ENCODE measurements around the gene CEP152. TPM values are rescaled to one million over a fixed set of nuclear protein-coding genes. Genes with fewer than 3 reads are reported as not detected.
A peak's percentile ranks its signal among the peaks of the same experiment; 100 is the strongest.
"Not testable (repeated sequence)": the region's sequence is repeated elsewhere in the genome, so short reads cannot be mapped to it uniquely, and the experiment has no call there.

The CEP152 gene
- total RNA-seq, 1 experiment from 2014 or later = 11.1 TPM

DNA sequence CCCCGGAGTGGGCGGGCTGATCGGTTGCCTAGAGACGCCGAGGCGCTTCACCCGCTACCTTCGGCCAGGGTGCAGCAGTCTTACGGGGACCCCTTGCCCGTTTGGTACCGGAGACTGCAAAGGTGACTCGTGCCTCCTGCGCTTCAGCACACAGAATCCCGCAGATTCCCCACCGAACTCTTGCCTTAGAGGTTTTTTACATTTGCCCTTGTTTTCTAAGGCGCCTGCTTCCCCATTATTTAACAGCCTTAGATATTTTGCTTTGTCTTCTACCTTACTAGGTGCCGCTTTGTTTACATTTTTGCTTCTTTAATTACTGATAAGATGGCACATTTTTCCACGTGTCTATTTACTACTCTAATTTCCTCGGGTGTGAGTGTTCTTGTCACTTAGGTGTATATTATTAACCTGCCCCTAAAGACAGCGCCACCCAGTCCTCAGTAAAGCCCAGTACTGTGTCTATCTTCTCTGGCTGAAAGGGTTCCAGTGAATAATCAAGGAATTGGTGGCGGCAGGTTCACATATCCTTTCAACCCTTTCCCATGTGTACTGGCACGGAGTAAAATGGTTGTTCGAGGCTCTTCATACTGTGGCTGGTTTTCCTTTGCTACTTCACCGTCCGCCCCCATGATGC, 573 bp upstream of the CEP152 start:
- DNase-seq (ENCODE audit: low spot score) = no peak

GRCh38 chr15:48806151-48806550, 4.7 kb downstream of the CEP152 start:
- no peak for DNase-seq (ENCODE audit: low spot score)

DNA sequence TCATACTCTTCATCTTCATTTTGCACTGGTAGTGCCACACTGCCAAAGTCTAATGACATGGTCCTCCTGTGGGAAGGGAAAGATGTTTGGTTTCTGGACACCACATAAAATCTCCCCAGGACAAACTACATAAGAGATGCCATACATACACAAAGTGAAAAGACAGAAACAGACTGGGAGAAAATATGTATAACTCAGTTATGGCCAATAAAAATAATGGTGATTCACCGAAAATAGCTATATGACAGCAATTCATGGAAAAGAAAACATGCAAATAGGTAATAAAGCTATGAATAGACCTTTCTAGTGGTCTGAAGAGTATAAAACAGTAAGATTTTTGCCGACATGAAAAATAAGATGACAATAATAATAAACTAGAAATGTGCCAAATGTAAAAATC, 5.3 kb downstream of the CEP152 start:
- DNase-seq (ENCODE audit: low spot score) = no peak

DNA sequence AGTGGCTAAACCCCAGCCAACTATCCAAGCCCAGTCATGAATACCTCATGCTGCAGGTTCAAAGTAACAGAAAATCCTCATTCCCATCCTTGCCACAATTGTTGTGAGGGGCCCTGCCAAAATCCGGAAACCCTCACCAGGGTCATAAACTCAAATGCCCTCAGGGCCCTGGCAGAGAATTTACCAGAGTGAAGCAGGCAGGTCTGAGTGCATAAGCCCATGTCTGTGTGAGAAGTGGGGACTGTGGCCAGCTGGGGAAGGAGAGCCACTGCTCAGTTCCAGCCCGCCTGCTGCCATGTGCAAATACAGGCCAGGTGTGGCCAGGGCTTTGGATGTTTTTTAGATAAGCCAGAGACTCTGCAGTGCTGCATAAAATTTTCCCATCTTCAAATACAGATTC, 7.0 kb downstream of the CEP152 start:
- no peak for DNase-seq (ENCODE audit: low spot score)

DNA sequence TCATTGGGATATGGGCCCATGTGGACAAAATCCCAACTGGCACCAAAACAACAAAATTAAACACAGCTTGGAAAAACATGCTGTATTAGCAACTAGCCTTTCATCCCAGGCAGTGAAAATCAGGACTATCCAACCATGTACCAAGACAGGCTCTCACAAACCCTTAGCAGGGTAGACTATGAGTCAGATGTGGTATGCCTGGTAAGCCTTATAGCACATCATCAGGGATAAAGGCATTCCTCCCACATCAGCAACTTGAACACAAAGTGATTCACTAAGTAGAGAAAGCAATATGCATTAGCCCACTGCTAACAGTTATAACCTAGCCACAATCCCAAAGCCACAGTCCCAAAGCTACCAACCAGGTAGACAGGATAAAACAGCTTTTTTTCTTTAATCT, 8.0 kb downstream of the CEP152 start:
- DNase-seq (ENCODE audit: low spot score) = no peak

- DNase-seq (ENCODE audit: low spot score) = no peak
Measured at GRCh38 chr15:48802257-48802656, 8.6 kb downstream of the CEP152 start.

GRCh38 chr15:48800811-48801455, 9.9 kb downstream of the CEP152 start:
- DNase-seq (ENCODE audit: low spot score) = peak; percentile 59

GRCh38 chr15:48800245-48800644, 10.6 kb downstream of the CEP152 start:
- no peak for DNase-seq (ENCODE audit: low spot score)

- DNase-seq (ENCODE audit: low spot score) = no peak
Measured at GRCh38 chr15:48798319-48798718, 12.6 kb downstream of the CEP152 start.

- DNase-seq (ENCODE audit: low spot score) = no peak
Measured at GRCh38 chr15:48796930-48797329, 13.9 kb downstream of the CEP152 start.

DNA sequence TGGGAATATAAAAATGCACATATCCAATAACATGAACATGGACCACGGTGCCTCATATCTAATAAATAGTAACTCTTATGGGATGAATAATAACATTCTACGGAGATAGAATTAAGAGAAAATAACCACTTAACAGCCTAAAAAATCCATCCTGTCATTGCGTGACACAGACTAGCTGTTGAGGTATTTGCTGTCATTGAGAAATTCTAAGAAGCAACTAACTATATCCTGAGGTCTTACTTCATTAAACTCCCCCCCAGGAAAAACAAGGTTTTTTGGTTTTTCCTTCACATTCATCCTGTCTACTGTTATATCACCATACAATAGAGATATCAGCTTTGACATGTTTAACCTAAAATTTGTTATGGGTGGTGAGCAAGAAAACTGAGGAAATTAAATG, 14.3 kb downstream of the CEP152 start:
- DNase-seq (ENCODE audit: low spot score) = no peak

DNA sequence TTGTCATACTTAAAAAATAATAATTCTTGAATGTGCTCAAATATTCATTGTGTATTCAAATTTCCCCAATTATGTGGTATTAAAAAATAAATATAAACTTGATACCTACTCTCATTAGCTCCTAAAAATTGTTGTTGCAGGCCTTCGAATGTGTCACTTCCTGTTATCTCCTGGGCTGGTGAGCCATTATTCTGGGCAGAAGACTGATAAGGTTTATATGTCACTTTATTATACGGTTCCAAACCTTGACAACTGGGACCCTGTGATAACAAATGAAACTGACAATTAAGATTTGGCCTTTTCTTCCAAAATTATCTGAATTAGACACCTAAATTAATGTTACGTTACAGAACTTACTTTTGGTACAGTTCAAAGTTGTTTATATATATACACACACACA, 15.0 kb downstream of the CEP152 start:
- no peak for DNase-seq (ENCODE audit: low spot score)

DNA sequence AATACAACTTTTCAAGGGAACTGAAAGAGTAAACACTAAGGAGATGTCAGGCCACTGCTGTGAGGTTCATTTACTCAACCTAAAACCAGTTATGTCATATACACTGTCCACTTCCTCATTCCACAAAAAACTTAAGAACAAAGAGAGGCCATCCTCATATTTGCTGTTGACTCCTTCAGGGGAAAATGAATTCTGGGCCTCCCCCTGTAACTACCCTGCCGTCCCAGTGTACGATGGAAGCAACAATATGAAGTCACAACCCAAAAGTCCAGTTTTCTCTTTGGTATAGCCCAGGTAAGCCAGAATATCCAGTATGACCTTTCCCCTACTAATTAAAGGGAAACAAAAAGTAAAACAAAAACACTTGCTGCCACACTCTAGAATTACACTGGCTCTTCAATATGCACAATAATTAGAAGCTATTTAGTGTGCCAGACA, 16.2 kb downstream of the CEP152 start:
- DNase-seq (ENCODE audit: low spot score) = peak; percentile 29

- DNase-seq (ENCODE audit: low spot score) = no peak
Measured at GRCh38 chr15:48792408-48792807, 18.5 kb downstream of the CEP152 start.

GRCh38 chr15:48790466-48791115, 20.3 kb downstream of the CEP152 start:
- not testable (repeated sequence) for DNase-seq (ENCODE audit: low spot score)

GRCh38 chr15:48785712-48786111, 25.2 kb downstream of the CEP152 start:
- DNase-seq (ENCODE audit: low spot score) = no peak

DNA sequence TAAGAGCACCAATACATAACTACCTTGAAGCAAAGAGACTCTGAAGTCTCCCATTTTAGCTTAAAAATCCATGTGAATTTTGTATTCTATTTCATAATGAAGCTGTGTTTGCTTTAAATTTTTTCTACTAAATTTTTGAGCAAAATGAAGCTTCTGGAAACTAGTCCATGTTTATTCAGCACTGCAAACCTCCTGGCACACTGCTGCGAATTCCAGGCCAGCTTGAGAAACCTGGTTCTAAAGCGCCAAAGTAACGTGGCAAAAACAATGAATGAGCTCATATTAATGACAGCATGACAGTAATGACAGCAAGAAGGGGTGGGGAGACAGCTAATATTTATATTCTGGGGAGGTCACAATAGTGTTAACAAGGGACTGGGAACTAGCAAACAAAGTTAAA, 25.7 kb downstream of the CEP152 start:
- DNase-seq (ENCODE audit: low spot score) = no peak

DNA sequence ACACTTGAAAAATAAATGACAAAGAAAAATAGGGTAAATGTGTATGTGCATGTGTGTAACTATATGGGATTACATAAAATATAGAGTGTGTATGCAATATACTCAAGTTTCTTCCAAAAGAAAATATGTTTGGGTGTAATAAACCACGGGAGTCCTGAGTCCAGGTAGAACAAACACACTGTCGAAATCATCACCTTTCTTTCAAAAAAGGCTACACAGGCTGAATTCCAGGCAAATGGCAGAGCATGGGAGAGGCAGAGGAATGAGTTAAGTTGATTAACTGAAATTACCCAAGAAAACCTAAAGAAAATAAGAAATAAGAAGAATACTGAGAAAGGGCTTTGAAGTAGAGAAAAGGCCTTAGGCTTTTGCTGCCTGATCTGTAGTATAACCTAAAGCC, 26.1 kb downstream of the CEP152 start:
- DNase-seq (ENCODE audit: low spot score) = no peak

GRCh38 chr15:48782911-48783310, 28.0 kb downstream of the CEP152 start:
- DNase-seq (ENCODE audit: low spot score) = no peak

- DNase-seq (ENCODE audit: low spot score) = no peak
Measured at GRCh38 chr15:48781481-48782081, 29.3 kb downstream of the CEP152 start.

DNA sequence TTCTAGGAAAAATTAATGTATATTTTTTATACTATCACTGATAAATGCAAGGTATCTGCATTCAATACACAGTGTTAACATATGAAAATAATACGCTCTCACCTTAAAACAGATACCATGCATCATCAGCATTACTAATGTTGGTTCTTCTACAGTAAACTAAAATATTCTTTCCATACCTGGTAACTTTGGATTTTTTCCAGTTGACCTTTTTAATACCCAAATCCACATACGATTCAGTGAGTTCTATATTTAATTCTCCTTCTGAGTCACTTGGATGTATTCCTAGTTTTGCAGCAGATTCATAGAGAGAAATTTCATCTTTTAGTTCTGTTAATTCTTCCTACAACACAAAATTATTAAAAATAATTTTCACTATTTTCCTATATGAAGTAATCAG, 29.9 kb downstream of the CEP152 start:
- no peak for DNase-seq (ENCODE audit: low spot score)

DNA sequence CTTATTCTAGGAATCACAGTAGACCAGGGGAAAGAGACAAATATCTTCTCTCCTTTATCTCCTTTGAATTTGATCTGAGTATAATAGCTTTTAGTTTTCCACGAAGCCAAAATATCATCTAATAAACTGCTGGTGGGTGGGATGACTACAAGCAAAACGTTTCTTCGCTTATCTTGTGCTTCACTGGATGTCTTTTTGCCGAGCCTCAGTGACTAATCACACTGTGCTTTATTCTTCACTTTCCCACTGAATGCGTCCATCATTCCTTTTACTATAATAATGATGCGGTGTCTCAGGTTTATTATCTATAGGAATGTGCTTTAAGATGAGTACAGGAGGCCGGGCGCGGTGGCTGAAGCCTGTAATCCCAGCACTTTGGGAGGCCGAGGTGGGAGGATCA, 32.5 kb downstream of the CEP152 start:
- DNase-seq (ENCODE audit: low spot score) = no peak

Data from HT-29 (cell line).